Heart left ventricle (tissue), 16 donors: ENCODE measurements around the gene AIF1. TPM values are rescaled to one million over a fixed set of nuclear protein-coding genes. Genes with fewer than 3 reads are reported as not detected.
A peak's percentile ranks its signal among the peaks of the same experiment; 100 is the strongest.

Experiments used
- ATAC-seq, 4 donors: fragments of 200-7000 bp; cut with Tn5 transposase; one replicate each; pipeline ENCODE4 v1.9.1; 2020 to 2022; ENCODE audit warnings: moderate library complexity in 4 of 4, mild to moderate bottlenecking in 3 of 4, moderate number of reproducible peaks in 1 of 4
- DNase-seq, 5 donors: peaks; one replicate each; pipeline ENCODE4 v3.0.0-alpha.2; 2020
- H3K27ac ChIP-seq, 12 donors: fragments of 200-600 bp; sonication (generic) in 4 of 12; one replicate each; pipeline versions ENCODE4 v1.5.0 to v1.8.0; 2016 to 2022; ENCODE audit warnings: mild to moderate bottlenecking in 2 of 12
- H3K27me3 ChIP-seq, 9 donors: fragments of 200-600 bp; sonication (generic) in 2 of 9; one replicate each; pipeline versions ENCODE4 v1.5.1 to v1.8.0; 2016 to 2022; ENCODE audit warnings: mild to moderate bottlenecking in 3 of 9
- H3K36me3 ChIP-seq, 9 donors: fragments of 200-600 bp; sonication (generic) in 2 of 9; one replicate each; pipeline versions ENCODE4 v1.5.0 to v1.8.0; 2018 to 2022; ENCODE audit warnings: mild to moderate bottlenecking in 2 of 9
- H3K4me1 ChIP-seq, 12 donors: fragments of 200-600 bp; sonication (generic) in 4 of 12; one replicate each; pipeline versions ENCODE4 v1.5.0 to v1.8.0; 2016 to 2022; ENCODE audit warnings: mild to moderate bottlenecking in 3 of 12
- H3K4me3 ChIP-seq, 12 donors: fragments of 200-600 bp; sonication (generic) in 4 of 12; one replicate each; pipeline versions ENCODE4 v1.5.0 to v1.8.0; 2017 to 2022; ENCODE audit warnings: mild to moderate bottlenecking in 9 of 12, moderate library complexity in 4 of 12
- H3K9me3 ChIP-seq, 12 donors: fragments of 200-600 bp; sonication (generic) in 4 of 12; one replicate each; pipeline versions ENCODE4 v1.5.0 to v1.8.0; 2016 to 2022; ENCODE audit warnings: mild to moderate bottlenecking in 1 of 12
- POLR2A ChIP-seq, 2 donors: fragments of 450-650 bp; IDR thresholded peaks; one replicate each; pipeline ENCODE4 v1.6.1; 2017; ENCODE audit warnings: antibody characterized with exemption in 2 of 2, mild to moderate bottlenecking in 2 of 2, moderate library complexity in 2 of 2
- WGBS, 4 donors: extraction: QIAGEN DNeasy Blood & Tissue Kit in 2 of 4; methylation state at CpG; one replicate each; pipeline versions ENCODE4 v1.1.5 to v1.1.7; 2013 to 2018; 5-methylcytosine and 5-hydroxymethylcytosine counted together
- intact Hi-C, 10 donors: fragments of 100-400 bp; cut with DNase I; formaldehyde crosslinking; loops; one replicate each; pipeline versions ENCODE4 v1.11.1 to v1.14.2; 2022
- polyA plus RNA-seq, 2 donors: library from polyadenylated mRNA; stranded (reverse); fragments of 200-250 nt; gene quantifications; one replicate each; pipeline ENCODE4 v1.2.3, GENCODE V29; 2013
- total RNA-seq, 9 donors: library from RNA; depleted of rRNA in 2 of 9; stranded (reverse); fragments of >200 nt in 2 of 9; fragmentation: NEBNext Ultra II Directional in 3 of 9; extraction: Animal tissue kit (Norgen Biotek cat#: 25700) in 3 of 9; gene quantifications; one replicate each; pipeline versions ENCODE4 v1.1.0 to v1.2.4, GENCODE V29; 2016 to 2023
- TF ChIP-seq, protein P1 (sequence below), 12 donors: fragments of 200-600 bp; sonication (generic) in 4 of 12; IDR thresholded peaks; one replicate each; pipeline versions ENCODE4 v1.5.0 to v1.8.0; 2018 to 2022; ENCODE audit warnings: antibody characterized with exemption in 12 of 12, mild to moderate bottlenecking in 5 of 12
- donor health status: ischemic (EF 13 %, LVEDD 7.1; RV severe dilation, severe dysfunction).
- donor health status: healthy with polysubstance abuse.
- donor health status: DM: no; HTN: yes; CAD: no.
- donor health status: DM: no; HTN: no; CAD: no.
- donor health status: ischemic (EF 25% LVEDD 6.9; RV normal size, moderate dysfunction).
- donor health status: ischemic (EF 25% LVEDD 5.7; RV mildly dilated, moderate dysfunction).
- donor health status: healthy.
- donor health status: DM: yes; HTN: yes; CAD: no.
- donor health status: ischemic (EF 35%, LVEDD 5.7; RV mildly dilated, moderate dysfunction).
- donor health status: nonischemic (EF 11% LVEDD 7.7; RV severe dilation, severe dysfunction).
- donor health status: DM: yes; HTN: yes; CAD: no.
- donor health status: PGD.
- donor health status: ischemic (EF 29% LVEDD 5.4; RV normal size, mild dysfunction).
- donor health status: nonischemic (EF 23%, LVEDD 6.1; RV moderate dilation, normal function).

AIF1 gene
- total and polyA plus RNA-seq, 11 donors: 5.7 to 120 (median 9.5) TPM

DNA sequence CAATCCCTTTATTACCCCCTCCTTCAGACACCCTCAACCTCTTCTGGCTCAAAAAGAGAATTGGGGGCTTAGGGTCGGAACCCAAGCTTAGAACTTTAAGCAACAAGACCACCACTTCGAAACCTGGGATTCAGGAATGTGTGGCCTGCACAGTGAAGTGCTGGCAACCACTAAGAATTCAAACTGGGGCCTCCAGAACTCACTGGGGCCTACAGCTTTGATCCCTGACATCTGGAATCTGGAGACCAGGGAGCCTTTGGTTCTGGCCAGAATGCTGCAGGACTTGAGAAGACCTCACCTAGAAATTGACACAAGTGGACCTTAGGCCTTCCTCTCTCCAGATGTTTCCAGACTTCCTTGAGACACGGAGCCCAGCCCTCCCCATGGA is 37.5 kb upstream of the AIF1 start:
- WGBS, 4 donors: 79 to 86% (median 84%) methylated on average over 3 of the region's 3 CpGs
- DNase-seq: no peak
- TF ChIP-seq POLR2A (IDR thresholded peaks at IDR 0.05): no peak
- TF ChIP-seq, protein P1, sequence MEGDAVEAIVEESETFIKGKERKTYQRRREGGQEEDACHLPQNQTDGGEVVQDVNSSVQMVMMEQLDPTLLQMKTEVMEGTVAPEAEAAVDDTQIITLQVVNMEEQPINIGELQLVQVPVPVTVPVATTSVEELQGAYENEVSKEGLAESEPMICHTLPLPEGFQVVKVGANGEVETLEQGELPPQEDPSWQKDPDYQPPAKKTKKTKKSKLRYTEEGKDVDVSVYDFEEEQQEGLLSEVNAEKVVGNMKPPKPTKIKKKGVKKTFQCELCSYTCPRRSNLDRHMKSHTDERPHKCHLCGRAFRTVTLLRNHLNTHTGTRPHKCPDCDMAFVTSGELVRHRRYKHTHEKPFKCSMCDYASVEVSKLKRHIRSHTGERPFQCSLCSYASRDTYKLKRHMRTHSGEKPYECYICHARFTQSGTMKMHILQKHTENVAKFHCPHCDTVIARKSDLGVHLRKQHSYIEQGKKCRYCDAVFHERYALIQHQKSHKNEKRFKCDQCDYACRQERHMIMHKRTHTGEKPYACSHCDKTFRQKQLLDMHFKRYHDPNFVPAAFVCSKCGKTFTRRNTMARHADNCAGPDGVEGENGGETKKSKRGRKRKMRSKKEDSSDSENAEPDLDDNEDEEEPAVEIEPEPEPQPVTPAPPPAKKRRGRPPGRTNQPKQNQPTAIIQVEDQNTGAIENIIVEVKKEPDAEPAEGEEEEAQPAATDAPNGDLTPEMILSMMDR (IDR thresholded peaks at IDR 0.05): no peak
- no peaks in the 10 kb centered on the region for H3K9me3 ChIP-seq
- H3K4me1 ChIP-seq: peaks cover 0 to 65% (median 15%) of the 10 kb centered on the region in 12 donors
- peaks cover 0 to 10% (median 0%) of the 10 kb centered on the region in 9 donors for H3K36me3 ChIP-seq
- peak overlapping the region in 2 of 12 donors; percentile 64 to 74 for H3K4me3 ChIP-seq
- H3K27ac ChIP-seq: peak overlapping the region in 1 of 12 donors; percentile 88
- intact Hi-C loops: no loop called here
- ATAC-seq: no peak
- H3K27me3 ChIP-seq: no peaks in the 10 kb centered on the region

DNA sequence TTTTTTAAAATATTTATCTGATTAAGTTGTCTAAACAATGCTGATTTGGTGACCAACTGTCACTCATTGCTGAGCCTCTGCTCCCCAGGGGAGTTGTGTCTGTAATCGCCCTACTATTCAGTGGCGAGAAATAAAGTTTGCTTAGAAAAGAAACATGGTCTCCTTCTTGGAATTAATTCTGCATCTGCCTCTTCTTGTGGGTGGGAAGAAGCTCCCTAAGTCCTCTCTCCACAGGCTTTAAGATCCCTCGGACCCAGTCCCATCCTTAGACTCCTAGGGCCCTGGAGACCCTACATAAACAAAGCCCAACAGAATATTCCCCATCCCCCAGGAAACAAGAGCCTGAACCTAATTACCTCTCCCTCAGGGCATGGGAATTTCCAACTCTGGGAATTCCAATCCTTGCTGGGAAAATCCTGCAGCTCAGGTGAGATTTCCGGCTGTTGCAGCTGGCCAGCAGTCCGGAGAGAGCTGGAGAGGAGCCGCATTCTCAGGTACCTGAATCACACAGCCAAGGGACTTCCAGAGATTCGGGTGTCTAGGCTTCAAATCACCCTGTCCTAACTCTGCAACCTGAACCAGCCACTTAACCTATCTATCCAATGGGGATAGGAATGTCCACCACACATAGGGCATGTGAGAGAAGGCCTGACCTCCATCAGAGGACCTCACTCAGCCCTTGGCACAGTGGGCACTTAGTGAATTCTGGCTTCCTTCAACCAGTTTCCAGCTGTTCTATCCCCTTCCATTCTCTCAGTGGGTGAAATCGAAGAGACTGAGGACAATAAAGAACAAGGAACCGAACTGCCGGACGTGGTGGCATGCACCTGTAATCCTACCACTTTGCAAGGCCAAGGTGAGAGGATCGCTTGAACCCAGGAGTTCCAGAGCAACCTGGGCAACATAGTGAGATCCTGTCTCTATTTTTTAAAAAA is 36.6 kb upstream of the AIF1 start:
- intact Hi-C loops: no loop called here
- no peak for TF ChIP-seq POLR2A (IDR thresholded peaks at IDR 0.05)
- TF ChIP-seq, protein P1 (IDR thresholded peaks at IDR 0.05): no peak
- Histone ChIP-seq H3K27me3 (no peaks in the 10 kb centered on the region), H3K9me3 (no peaks in the 10 kb centered on the region), H3K36me3 (peaks cover 0 to 10% (median 0%) of the 10 kb centered on the region in 9 donors), H3K4me3 (peak overlapping the region in 1 of 12 donors; percentile 74), H3K27ac (peak overlapping the region in 1 of 12 donors; percentile 42), H3K4me1 (peaks cover 0 to 72% (median 16%) of the 10 kb centered on the region in 12 donors)
- DNase-seq (no peak), ATAC-seq (no peak)
- 70 to 81% (median 75%) methylated on average over 12 of the region's 12 CpGs for WGBS, 4 donors

DNA sequence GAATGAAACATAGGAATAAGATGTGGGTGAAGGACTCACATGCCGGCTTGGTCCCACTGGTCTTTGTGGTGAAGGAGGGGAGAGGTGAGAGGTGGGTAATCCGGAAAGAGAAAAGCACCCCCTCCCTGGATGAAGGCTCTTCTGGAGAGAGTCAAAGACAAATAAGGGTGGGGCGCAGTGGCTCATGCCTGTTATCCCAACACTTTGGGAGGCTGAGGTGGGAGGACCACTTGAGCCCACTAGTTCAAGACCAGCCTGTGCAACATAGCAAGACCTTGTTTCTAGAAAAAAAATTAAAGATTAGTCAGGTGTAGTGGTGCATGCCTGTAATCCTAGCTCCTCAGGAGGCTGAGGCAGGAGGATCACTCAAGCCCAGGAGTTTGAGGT is 35.9 kb upstream of the AIF1 start:
- H3K27ac ChIP-seq: peak overlapping the region in 1 of 12 donors; percentile 92
- peaks cover 0 to 78% (median 16%) of the 10 kb centered on the region in 12 donors for H3K4me1 ChIP-seq
- H3K36me3 ChIP-seq: peaks cover 0 to 10% (median 0%) of the 10 kb centered on the region in 9 donors
- intact Hi-C loops: no loop called here
- ATAC-seq (no peak), DNase-seq (no peak)
- no peaks in the 10 kb centered on the region for H3K9me3 ChIP-seq
- no peak overlapping the region for H3K4me3 ChIP-seq
- 89 to 96% (median 93%) methylated on average over 3 of the region's 3 CpGs for whole genome bisulfite sequencing, 4 donors
- H3K27me3 ChIP-seq: no peaks in the 10 kb centered on the region
- no peak for TF ChIP-seq POLR2A (IDR thresholded peaks at IDR 0.05)
- TF ChIP-seq, protein P1 (IDR thresholded peaks at IDR 0.05): no peak
